ENCODE measurements around the gene PFDN2.

Gene PFDN2

DNA sequence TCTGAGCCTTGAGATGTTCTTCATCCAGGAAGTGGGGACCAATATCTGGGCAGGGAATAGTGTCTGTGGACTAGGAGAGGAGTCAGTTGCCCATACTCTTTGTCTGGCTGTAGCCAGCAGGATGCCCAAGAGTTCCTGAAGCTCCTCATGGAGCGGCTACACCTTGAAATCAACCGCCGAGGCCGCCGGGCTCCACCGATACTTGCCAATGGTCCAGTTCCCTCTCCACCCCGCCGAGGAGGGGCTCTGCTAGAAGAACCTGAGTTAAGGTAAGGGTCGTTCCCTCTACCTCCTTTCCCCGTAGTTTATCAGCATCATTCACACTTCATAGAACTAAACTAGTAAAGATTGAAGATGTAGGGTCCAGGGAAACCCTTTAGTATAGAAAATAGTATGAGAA is 45.0 kb upstream of the PFDN2 start:
- no peak for TF ChIP-seq SP1 (IDR thresholded peaks at IDR 0.05)
- no peak for TF ChIP-seq ARNT (IDR thresholded peaks at IDR 0.05)
- TF ChIP-seq ELF4 (IDR thresholded peaks at IDR 0.05): no peak
- no peak for TF ChIP-seq SUZ12 (IDR thresholded peaks at IDR 0.05)
- no peak for TF ChIP-seq FOXK2 (IDR thresholded peaks at IDR 0.05)
- TF ChIP-seq PKNOX1 (IDR thresholded peaks at IDR 0.05): no peak
- no peak for TF ChIP-seq NFRKB (IDR thresholded peaks at IDR 0.05)
- TF ChIP-seq L3MBTL2 (conservative IDR thresholded peaks at IDR 0.05): no peak
- no peak for TF ChIP-seq BHLHE40 (IDR thresholded peaks at IDR 0.05; ENCODE audit: borderline replicate concordance)
- no peak for TF ChIP-seq FOXM1 (IDR thresholded peaks at IDR 0.05; ENCODE audit: borderline replicate concordance)
- TF ChIP-seq HDGF (IDR thresholded peaks at IDR 0.05; ENCODE audit: borderline replicate concordance): no peak
- no peak for TF ChIP-seq TARDBP (IDR thresholded peaks at IDR 0.05)
- TF ChIP-seq LEF1 (IDR thresholded peaks at IDR 0.05; ENCODE audit: borderline replicate concordance): no peak
- no peak for TF ChIP-seq ZNF384 (IDR thresholded peaks at IDR 0.05)
- no peak for TF ChIP-seq FOXA1 (IDR thresholded peaks at IDR 0.05)
- TF ChIP-seq CTBP1 (IDR thresholded peaks at IDR 0.05; ENCODE audit: borderline replicate concordance): no peak
- no peak for DNase-seq (ENCODE audit: extremely low spot score)
- ChIA-PET CTCF (no interaction called here), POLR2A (interaction anchor here (1.2 to 1.3 kb wide), 2 partner anchors 9 to 10 kb away, joined by 3 to 4 read pairs; partner anchors contain the start of gene UFC1)

GRCh38 chr1:161162052-161162451 is 44.2 kb upstream of the PFDN2 start:
- ChIA-PET CTCF (no interaction called here), POLR2A (interaction anchor here (1.2 to 1.3 kb wide), 2 partner anchors 8 to 11 kb away, joined by 3 to 4 read pairs; partner anchors contain the start of gene UFC1)
- TF ChIP-seq LEF1 (IDR thresholded peaks at IDR 0.05; ENCODE audit: borderline replicate concordance): no peak
- TF ChIP-seq TARDBP (IDR thresholded peaks at IDR 0.05): no peak
- no peak for TF ChIP-seq CTBP1 (IDR thresholded peaks at IDR 0.05; ENCODE audit: borderline replicate concordance)
- TF ChIP-seq FOXK2 (IDR thresholded peaks at IDR 0.05): no peak
- no peak for TF ChIP-seq ZNF384 (IDR thresholded peaks at IDR 0.05)
- no peak for TF ChIP-seq PKNOX1 (IDR thresholded peaks at IDR 0.05)
- TF ChIP-seq SUZ12 (IDR thresholded peaks at IDR 0.05): no peak
- TF ChIP-seq NFRKB (IDR thresholded peaks at IDR 0.05): no peak
- TF ChIP-seq ARNT (IDR thresholded peaks at IDR 0.05): no peak
- no peak for TF ChIP-seq ELF4 (IDR thresholded peaks at IDR 0.05)
- no peak for TF ChIP-seq FOXM1 (IDR thresholded peaks at IDR 0.05; ENCODE audit: borderline replicate concordance)
- TF ChIP-seq SP1 (IDR thresholded peaks at IDR 0.05): no peak
- no peak for TF ChIP-seq BHLHE40 (IDR thresholded peaks at IDR 0.05; ENCODE audit: borderline replicate concordance)
- DNase-seq (ENCODE audit: extremely low spot score): no peak

DNA sequence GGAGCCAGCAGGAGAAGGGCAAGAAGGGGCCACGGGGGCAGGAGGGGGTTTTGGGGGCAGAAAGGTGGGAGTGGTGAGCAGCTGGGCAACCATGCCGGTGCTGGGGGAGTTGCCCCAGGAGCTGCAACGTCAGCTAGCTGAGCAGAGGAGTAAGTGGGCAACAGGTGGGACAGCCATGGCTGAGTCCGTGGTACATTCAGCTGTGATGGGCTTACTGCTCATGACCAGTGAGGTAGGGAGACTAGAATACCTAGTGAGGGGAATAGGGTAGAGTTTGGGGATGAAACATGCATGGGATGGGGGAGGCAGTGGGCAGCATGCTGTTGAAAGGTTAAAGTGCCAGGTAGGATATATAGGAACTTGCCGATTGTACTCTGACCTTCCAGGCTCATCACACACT is 43.8 kb upstream of the PFDN2 start:
- POLR2A ChIA-PET: interaction anchor here (1.2 to 1.3 kb wide), 2 partner anchors 8 to 11 kb away, joined by 3 to 4 read pairs; partner anchors contain the start of gene UFC1
- CTCF ChIA-PET: no interaction called here
- DNase-seq (ENCODE audit: extremely low spot score): no peak

GRCh38 chr1:161160671-161161145 is 42.9 kb upstream of the PFDN2 start:
- TF ChIP-seq PKNOX1 (IDR thresholded peaks at IDR 0.05) (no peak), FOXK2 (IDR thresholded peaks at IDR 0.05) (no peak), FOXA1 (IDR thresholded peaks at IDR 0.05) (no peak), FOXM1 (IDR thresholded peaks at IDR 0.05; ENCODE audit: borderline replicate concordance) (no peak), ARNT (IDR thresholded peaks at IDR 0.05) (no peak), HDGF (IDR thresholded peaks at IDR 0.05; ENCODE audit: borderline replicate concordance) (no peak), SP1 (IDR thresholded peaks at IDR 0.05) (no peak), ZNF384 (IDR thresholded peaks at IDR 0.05) (no peak), LEF1 (IDR thresholded peaks at IDR 0.05; ENCODE audit: borderline replicate concordance) (no peak), NFRKB (IDR thresholded peaks at IDR 0.05) (no peak), CTBP1 (IDR thresholded peaks at IDR 0.05; ENCODE audit: borderline replicate concordance) (no peak), BHLHE40 (IDR thresholded peaks at IDR 0.05; ENCODE audit: borderline replicate concordance) (no peak), SUZ12 (IDR thresholded peaks at IDR 0.05) (no peak), TARDBP (IDR thresholded peaks at IDR 0.05) (no peak), L3MBTL2 (conservative IDR thresholded peaks at IDR 0.05) (no peak), ELF4 (IDR thresholded peaks at IDR 0.05) (no peak)
- DNase-seq (ENCODE audit: extremely low spot score): no peak
- CTCF ChIA-PET: no interaction called here
- POLR2A ChIA-PET: no interaction called here

More for the DNA sequence above, 43.8 kb upstream of the PFDN2 start:
- TF ChIP-seq TARDBP (IDR thresholded peaks at IDR 0.05): no peak

GRCh38 chr1:161159913-161160243 is 42.0 kb upstream of the PFDN2 start:
- no peak for DNase-seq (ENCODE audit: extremely low spot score)
- ChIA-PET CTCF (no interaction called here), POLR2A (no interaction called here)
- no peak for TF ChIP-seq PKNOX1 (IDR thresholded peaks at IDR 0.05)
- TF ChIP-seq FOXK2 (IDR thresholded peaks at IDR 0.05): no peak
- no peak for TF ChIP-seq CTBP1 (IDR thresholded peaks at IDR 0.05; ENCODE audit: borderline replicate concordance)
- TF ChIP-seq TARDBP (IDR thresholded peaks at IDR 0.05): no peak
- no peak for TF ChIP-seq ZNF384 (IDR thresholded peaks at IDR 0.05)
- TF ChIP-seq ARNT (IDR thresholded peaks at IDR 0.05): no peak
- no peak for TF ChIP-seq FOXM1 (IDR thresholded peaks at IDR 0.05; ENCODE audit: borderline replicate concordance)
- no peak for TF ChIP-seq L3MBTL2 (conservative IDR thresholded peaks at IDR 0.05)
- TF ChIP-seq HDGF (IDR thresholded peaks at IDR 0.05; ENCODE audit: borderline replicate concordance): no peak
- TF ChIP-seq FOXA1 (IDR thresholded peaks at IDR 0.05): no peak
- no peak for TF ChIP-seq SUZ12 (IDR thresholded peaks at IDR 0.05)
